ENCODE data around the gene METTL25B. TPM values are rescaled to one million over a fixed set of nuclear protein-coding genes. Genes with fewer than 3 reads are reported as not detected.

The METTL25B gene
- total and polyA plus RNA-seq, 2 of the 13 experiments (the other 11 are each of a cell fraction or from before 2014, with no cell fraction given), result 11.9 to 24.0 TPM

- TF ChIP-seq ZNF614 (CRISPR knock-in tag; IDR thresholded peaks at IDR 0.05; ENCODE audit: borderline replicate concordance) (peak; percentile 6; the same call in 1 of the 2 replicates), ZNF383 (CRISPR knock-in tag; IDR thresholded peaks at IDR 0.05; ENCODE audit: borderline replicate concordance) (no peak), ZXDC (CRISPR knock-in tag; IDR thresholded peaks at IDR 0.05) (no peak), SAP130 (CRISPR knock-in tag; IDR thresholded peaks at IDR 0.05; ENCODE audit: low read depth) (peak; percentile 77), BHLHE40 (IDR thresholded peaks at IDR 0.05; ENCODE audit: low read length) (no peak), ZNF850 (CRISPR knock-in tag; conservative IDR thresholded peaks at IDR 0.05) (no peak), TFE3 (CRISPR knock-in tag; IDR thresholded peaks at IDR 0.05) (peak; percentile 40; the same call in 1 of the 2 replicates), ZSCAN30 (CRISPR knock-in tag; IDR thresholded peaks at IDR 0.05) (no peak), RBAK (CRISPR knock-in tag; IDR thresholded peaks at IDR 0.05) (no peak), SRSF1 (optimal IDR thresholded peaks at IDR 0.05; ENCODE audit: low read depth, low read length) (peak; percentile 58), KDM2A (CRISPR knock-in tag; IDR thresholded peaks at IDR 0.05; ENCODE audit: borderline replicate concordance, low read depth) (peak; percentile 51; the same call in 1 of the 2 replicates), FOSL2 (CRISPR knock-in tag; IDR thresholded peaks at IDR 0.05) (peak; percentile 78), IRF9 (CRISPR knock-in tag; IDR thresholded peaks at IDR 0.05; ENCODE audit: borderline replicate concordance) (no peak), AGO2 (optimal IDR thresholded peaks at IDR 0.05; ENCODE audit: low read depth, low read length) (peak; percentile 83), PBX3 (CRISPR knock-in tag; IDR thresholded peaks at IDR 0.05; ENCODE audit: borderline replicate concordance) (no peak), CEBPG (CRISPR knock-in tag; IDR thresholded peaks at IDR 0.05) (0 out of 2 replicates have a peak, but pooled peaks have one; percentile 3), ZNF496 (CRISPR knock-in tag; IDR thresholded peaks at IDR 0.05; ENCODE audit: insufficient replicate concordance) (no peak), GRHL1 (CRISPR knock-in tag; conservative IDR thresholded peaks at IDR 0.05) (no peak)
These were observed 18.7 kb downstream of the METTL25B start (continued) for GRCh38 chr1:156746728-156747631.

Data from HepG2 (cell line).